ENCODE data around the gene GRIK4. TPM values are rescaled to one million over a fixed set of nuclear protein-coding genes. Genes with fewer than 3 reads are reported as not detected.

Gene GRIK4
- total RNA-seq, 1 donor from 2014 or later = 2.2 TPM

DNA sequence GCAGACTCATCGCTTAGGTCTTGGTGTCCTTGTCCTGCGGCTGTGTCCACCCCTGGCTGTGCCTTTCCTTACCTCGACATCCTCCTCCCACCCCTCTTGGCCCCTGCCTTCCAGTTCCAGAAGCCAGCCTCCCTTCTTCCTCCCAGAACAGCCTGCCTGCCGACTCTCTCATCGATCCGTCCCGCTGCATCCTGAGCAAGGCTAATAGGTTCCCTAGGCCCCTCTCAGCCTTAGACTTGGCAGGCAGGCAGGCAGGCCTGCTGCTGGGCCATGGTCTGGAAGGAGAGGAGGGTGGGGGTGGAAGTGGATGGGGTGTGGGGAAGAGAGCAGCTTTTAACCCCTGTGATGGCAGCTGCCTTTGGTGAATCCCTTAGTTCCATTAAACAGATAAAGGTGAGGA lies 315.6 kb downstream of the GRIK4 start:
- Mint-ChIP-seq H3K9me3 (no peaks in the 10 kb centered on the region), H3K4me3 (no peak overlapping the region), H3K27ac (no peak overlapping the region), H3K4me1 (peaks cover 7% of the 10 kb centered on the region), H3K36me3 (no peaks in the 10 kb centered on the region), H3K27me3 (ENCODE audit: low read depth) (peaks cover 31% of the 10 kb centered on the region)
- TF ChIP-seq, protein P1, sequence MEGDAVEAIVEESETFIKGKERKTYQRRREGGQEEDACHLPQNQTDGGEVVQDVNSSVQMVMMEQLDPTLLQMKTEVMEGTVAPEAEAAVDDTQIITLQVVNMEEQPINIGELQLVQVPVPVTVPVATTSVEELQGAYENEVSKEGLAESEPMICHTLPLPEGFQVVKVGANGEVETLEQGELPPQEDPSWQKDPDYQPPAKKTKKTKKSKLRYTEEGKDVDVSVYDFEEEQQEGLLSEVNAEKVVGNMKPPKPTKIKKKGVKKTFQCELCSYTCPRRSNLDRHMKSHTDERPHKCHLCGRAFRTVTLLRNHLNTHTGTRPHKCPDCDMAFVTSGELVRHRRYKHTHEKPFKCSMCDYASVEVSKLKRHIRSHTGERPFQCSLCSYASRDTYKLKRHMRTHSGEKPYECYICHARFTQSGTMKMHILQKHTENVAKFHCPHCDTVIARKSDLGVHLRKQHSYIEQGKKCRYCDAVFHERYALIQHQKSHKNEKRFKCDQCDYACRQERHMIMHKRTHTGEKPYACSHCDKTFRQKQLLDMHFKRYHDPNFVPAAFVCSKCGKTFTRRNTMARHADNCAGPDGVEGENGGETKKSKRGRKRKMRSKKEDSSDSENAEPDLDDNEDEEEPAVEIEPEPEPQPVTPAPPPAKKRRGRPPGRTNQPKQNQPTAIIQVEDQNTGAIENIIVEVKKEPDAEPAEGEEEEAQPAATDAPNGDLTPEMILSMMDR (IDR thresholded peaks at IDR 0.05; ENCODE audit: unreplicated experiment) = no peak
- DNase-seq (ENCODE audit: low spot score in 2 of 2, unreplicated experiment in 2 of 2) = no peak

DNA sequence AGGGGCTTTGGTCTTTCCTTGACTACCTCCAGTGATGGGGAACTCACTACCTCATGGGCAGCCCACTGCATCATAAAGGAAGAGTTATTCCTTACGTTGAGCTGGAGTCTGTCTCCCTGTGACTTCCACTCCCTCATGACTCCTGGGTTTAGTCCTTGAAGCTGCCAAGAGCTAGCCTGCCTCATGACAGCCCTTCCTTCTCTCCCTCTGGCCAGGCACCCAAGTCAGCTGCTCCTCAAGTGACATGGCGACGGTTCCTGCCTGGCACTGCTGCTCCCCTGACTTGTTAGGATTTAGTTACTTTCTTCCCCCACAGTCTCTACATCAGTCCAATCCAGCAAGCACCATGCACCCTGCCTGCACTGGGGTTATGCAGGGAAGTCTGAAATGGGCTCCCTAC lies 316.3 kb downstream of the GRIK4 start:
- peaks cover 29% of the 10 kb centered on the region for H3K27me3 Mint-ChIP-seq (ENCODE audit: low read depth)
- H3K27ac Mint-ChIP-seq = no peak overlapping the region
- H3K36me3 Mint-ChIP-seq = no peaks in the 10 kb centered on the region
- TF ChIP-seq, protein P1 (IDR thresholded peaks at IDR 0.05; ENCODE audit: unreplicated experiment) = no peak
- H3K4me1 Mint-ChIP-seq = peaks cover 11% of the 10 kb centered on the region
- no peak overlapping the region for H3K4me3 Mint-ChIP-seq
- no peak for DNase-seq (ENCODE audit: low spot score in 2 of 2, unreplicated experiment in 2 of 2)
- H3K9me3 Mint-ChIP-seq = no peaks in the 10 kb centered on the region

DNA sequence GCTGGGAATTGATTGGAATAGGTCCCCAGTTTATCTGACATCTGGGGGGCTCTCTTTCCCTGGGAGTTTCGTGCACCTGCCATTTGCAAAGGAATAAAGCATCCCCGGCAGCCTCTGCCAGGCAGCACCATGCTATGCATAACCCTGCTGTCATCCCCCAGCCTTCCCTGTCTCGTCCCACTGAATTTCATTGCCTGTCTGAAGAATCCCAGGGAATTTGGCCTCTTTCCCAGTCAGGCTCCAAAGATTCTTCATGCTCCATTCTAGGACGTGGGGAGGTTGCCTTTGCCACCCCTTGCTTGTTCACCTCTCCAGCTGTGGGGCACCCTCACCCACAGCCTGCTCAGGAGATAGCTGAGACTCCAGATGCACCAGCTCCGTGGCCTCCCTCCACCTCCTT lies 317.3 kb downstream of the GRIK4 start:
- DNase-seq (ENCODE audit: low spot score in 2 of 2, unreplicated experiment in 2 of 2) = no peak
- Mint-ChIP-seq H3K36me3 (no peaks in the 10 kb centered on the region), H3K4me1 (peaks cover 21% of the 10 kb centered on the region), H3K9me3 (no peaks in the 10 kb centered on the region), H3K27ac (no peak overlapping the region), H3K4me3 (no peak overlapping the region), H3K27me3 (ENCODE audit: low read depth) (peaks cover 28% of the 10 kb centered on the region)
- TF ChIP-seq, protein P1 (IDR thresholded peaks at IDR 0.05; ENCODE audit: unreplicated experiment) = no peak

DNA sequence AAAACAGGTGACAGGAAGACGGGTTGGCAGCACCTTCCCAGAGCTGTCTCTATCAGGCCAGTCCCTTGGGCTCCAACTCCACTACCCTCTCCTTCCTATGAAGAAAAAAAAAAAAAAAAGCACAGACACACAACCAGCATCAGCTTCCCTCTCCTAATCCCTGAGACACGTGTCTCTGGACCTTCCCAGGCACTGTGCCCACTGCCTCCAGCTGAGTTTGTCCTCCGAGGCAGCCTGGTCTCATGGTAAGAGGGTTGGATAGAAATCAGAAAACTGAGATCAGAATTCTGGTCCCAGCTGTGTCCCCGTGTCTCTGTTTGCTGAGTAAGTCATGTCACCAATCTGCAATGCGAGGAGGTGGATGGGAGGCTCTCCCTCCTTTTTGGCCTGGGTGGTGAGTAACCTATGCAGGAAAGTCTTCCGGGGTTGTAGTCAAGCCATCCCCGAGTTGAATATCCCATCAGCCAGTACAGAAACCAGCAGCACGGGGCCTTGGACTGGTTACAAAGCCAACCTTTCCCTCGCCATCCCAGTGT lies 318.6 kb downstream of the GRIK4 start:
- Mint-ChIP-seq H3K27ac (no peak overlapping the region), H3K27me3 (ENCODE audit: low read depth) (peaks cover 28% of the 10 kb centered on the region), H3K4me1 (peaks cover 21% of the 10 kb centered on the region), H3K36me3 (no peaks in the 10 kb centered on the region), H3K9me3 (no peaks in the 10 kb centered on the region), H3K4me3 (no peak overlapping the region)
- TF ChIP-seq, protein P1 (IDR thresholded peaks at IDR 0.05; ENCODE audit: unreplicated experiment) = no peak
- no peak for DNase-seq (ENCODE audit: low spot score in 2 of 2, unreplicated experiment in 2 of 2)

DNA sequence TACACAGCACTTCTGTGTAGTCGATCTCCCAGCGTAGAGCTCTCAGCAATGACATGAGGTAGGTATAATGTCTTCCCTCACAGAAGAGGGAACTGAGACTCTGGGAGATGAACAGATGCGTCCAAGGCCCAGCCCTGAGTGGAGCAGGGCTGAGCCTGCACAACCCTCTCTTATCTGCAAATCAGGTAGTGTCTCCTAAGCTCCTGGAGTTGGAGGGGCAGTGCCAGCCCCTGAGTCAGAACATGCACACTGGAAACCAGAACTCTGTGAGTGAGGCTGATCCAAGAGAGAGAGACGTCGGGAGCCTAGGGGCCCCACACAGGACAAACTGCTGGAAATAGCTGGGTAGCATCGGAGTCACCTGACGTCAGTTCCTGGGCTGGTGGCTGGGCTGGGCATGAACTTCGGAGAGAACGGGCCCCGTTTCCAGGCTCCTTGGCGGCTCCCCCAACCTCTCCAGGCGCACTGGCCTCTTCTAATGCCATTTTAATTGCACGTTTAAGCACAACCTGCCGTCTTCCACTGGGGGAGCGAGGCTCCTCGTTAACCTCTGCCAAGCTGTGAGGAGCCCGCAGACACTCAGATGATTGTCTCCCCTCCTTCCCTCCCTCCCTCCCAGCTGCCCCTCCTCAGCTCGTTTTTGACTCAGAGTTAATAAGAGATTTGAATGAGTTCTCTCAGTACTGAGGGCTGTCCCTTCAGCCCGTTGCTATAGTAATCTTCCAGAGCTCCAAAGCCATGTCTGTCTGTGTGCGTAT lies 321.1 kb downstream of the GRIK4 start:
- H3K27me3 Mint-ChIP-seq (ENCODE audit: low read depth) = peaks cover 37% of the 10 kb centered on the region
- no peak for DNase-seq (ENCODE audit: low spot score in 2 of 2, unreplicated experiment in 2 of 2)
- TF ChIP-seq, protein P1 (IDR thresholded peaks at IDR 0.05; ENCODE audit: unreplicated experiment) = no peak
- no peaks in the 10 kb centered on the region for H3K9me3 Mint-ChIP-seq
- no peaks in the 10 kb centered on the region for H3K36me3 Mint-ChIP-seq
- no peak overlapping the region for H3K27ac Mint-ChIP-seq
- H3K4me3 Mint-ChIP-seq = no peak overlapping the region
- H3K4me1 Mint-ChIP-seq = peaks cover 21% of the 10 kb centered on the region

Measured in mesothelial cell of epicardium (in vitro differentiated cells).